ENCODE measurements around the gene CCDC17. TPM values are rescaled to one million over a fixed set of nuclear protein-coding genes. Genes with fewer than 3 reads are reported as not detected.
A peak's percentile ranks its signal among the peaks of the same experiment; 100 is the strongest.

CCDC17 gene
- total RNA-seq, 1 experiment from 2014 or later = 1.9 TPM

- ChIA-PET POLR2A (ENCODE audit: unreplicated experiment) (interaction anchor here (0.5 kb wide), 1 partner anchor 211 kb away, joined by 3 read pairs; no protein-coding TSS in a partner anchor), CTCF (interaction anchor here (0.8 to 1.0 kb wide), 2 partner anchors 282 to 660 kb away, joined by 6 read pairs; no protein-coding TSS in a partner anchor)
- peak overlapping the region; percentile 66; the same call in 1 of the 2 replicates for H2AFZ ChIP-seq (ENCODE audit: low read length)
- peaks cover 7% of the 10 kb centered on the region for H3K4me1 ChIP-seq (ENCODE audit: insufficient read depth, low read length)
- peak overlapping the region; percentile 92 for H3K9ac ChIP-seq (ENCODE audit: low read length)
- no peaks in the 10 kb centered on the region; the same call in 1 of the 2 replicates for H3K36me3 ChIP-seq (ENCODE audit: low read depth, low read length)
- peaks cover 62% of the 10 kb centered on the region for H3K79me2 ChIP-seq (ENCODE audit: low read length)
- ATAC-seq (no peak), DNase-seq (no peak)
- H3K27ac ChIP-seq (ENCODE audit: low read length) = peak overlapping the region; percentile 39; the same call in 1 of the 2 replicates
- H3K27me3 ChIP-seq (ENCODE audit: low read length) = no peaks in the 10 kb centered on the region
- peak overlapping the region; percentile 98 for H3K4me2 ChIP-seq (ENCODE audit: low read length)
- BruUV-seq (replicated peaks) = no TSS peak
- intact Hi-C loops (cut with micrococcal nuclease) = loop anchor here (2.0 kb wide), 1 partner anchor 102 kb away; the partner anchor contains the start of gene GPBP1L1
- peaks cover 3% of the 10 kb centered on the region for H3F3A ChIP-seq (ENCODE audit: low read length, unreplicated experiment)
- no peaks in the 10 kb centered on the region for H3K9me2 ChIP-seq (replicated peaks; ENCODE audit: low read length)
- no peak for TF ChIP-seq EZH2 (IDR thresholded peaks at IDR 0.05; ENCODE audit: low read length, unreplicated experiment)
- no peak for TF ChIP-seq EZH2phosphoT487 (IDR thresholded peaks at IDR 0.05; ENCODE audit: borderline replicate concordance, low read length)
- no peak for TF ChIP-seq CTCF (conservative IDR thresholded peaks at IDR 0.05; ENCODE audit: low read depth, low read length)
- peaks cover 52% of the 10 kb centered on the region for H4K20me1 ChIP-seq (ENCODE audit: low read length)
- H3K4me3 ChIP-seq (ENCODE audit: low read length) = peak overlapping the region; percentile 91
- no peaks in the 10 kb centered on the region for H3K9me3 ChIP-seq (ENCODE audit: low read length)
Observed at GRCh38 chr1:45585110-45585426, 38.8 kb downstream of the CCDC17 start.

DNA sequence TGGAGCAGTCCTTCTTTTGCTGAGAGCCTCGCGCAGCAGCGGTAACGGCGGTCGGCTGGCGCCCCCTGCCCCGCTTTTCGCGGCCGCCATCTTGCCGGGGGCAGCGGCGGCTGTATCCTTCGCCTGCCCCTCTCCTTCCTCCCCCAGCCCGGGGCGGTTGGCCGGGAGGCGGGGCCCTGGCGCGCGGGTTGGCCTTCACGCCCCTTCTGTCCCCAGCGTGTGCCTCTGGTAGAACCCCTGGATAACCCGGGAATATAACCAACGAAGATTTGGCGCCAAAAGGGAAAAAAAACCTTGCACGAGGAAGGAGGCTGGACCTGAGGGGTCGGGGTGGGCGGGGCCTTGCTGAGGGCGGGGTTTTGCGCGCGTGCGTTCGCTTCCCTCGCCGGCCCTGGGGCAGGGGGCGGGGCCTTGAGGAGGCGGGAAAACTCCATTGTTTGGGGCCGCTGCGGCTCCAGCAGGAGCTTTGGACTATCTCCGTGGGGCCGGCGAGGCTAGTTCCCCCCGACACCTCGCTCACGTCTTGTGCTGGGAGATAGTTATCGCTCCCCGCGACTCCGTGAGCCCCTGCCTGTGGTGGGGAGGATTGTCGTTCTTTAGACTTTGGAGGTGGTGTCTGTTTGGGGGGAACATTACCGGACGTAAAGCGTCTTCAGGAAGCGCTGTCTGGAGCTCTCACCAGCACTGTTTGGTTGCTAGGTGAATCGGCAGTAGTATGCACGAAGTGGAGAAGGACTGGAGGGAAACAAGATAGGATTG, 39.3 kb downstream of the CCDC17 start:
- peak; percentile 50 for ATAC-seq
- Histone ChIP-seq H2AFZ (ENCODE audit: low read length) (peak overlapping the region; percentile 100), H3K9me2 (replicated peaks; ENCODE audit: low read length) (no peaks in the 10 kb centered on the region), H3K27ac (ENCODE audit: low read length) (peak overlapping the region; percentile 62), H3F3A (ENCODE audit: low read length, unreplicated experiment) (peaks cover 3% of the 10 kb centered on the region), H3K9me3 (ENCODE audit: low read length) (no peaks in the 10 kb centered on the region), H3K9ac (ENCODE audit: low read length) (peak overlapping the region; percentile 92), H3K4me1 (ENCODE audit: insufficient read depth, low read length) (peaks cover 7% of the 10 kb centered on the region), H3K79me2 (ENCODE audit: low read length) (peaks cover 57% of the 10 kb centered on the region), H3K36me3 (ENCODE audit: low read depth, low read length) (no peaks in the 10 kb centered on the region; the same call in 1 of the 2 replicates), H3K4me3 (ENCODE audit: low read length) (peak overlapping the region; percentile 91), H3K27me3 (ENCODE audit: low read length) (no peaks in the 10 kb centered on the region), H4K20me1 (ENCODE audit: low read length) (peaks cover 47% of the 10 kb centered on the region), H3K4me2 (ENCODE audit: low read length) (peak overlapping the region; percentile 98)
- CTCF ChIA-PET = interaction anchor here (0.8 to 1.0 kb wide), 2 partner anchors 281 to 660 kb away, joined by 6 read pairs; no protein-coding TSS in a partner anchor
- intact Hi-C loops (cut with micrococcal nuclease) = loop anchor here (2.0 kb wide), 1 partner anchor 102 kb away; the partner anchor contains the start of gene GPBP1L1
- no peak for TF ChIP-seq CTCF (conservative IDR thresholded peaks at IDR 0.05; ENCODE audit: low read depth, low read length)
- no peak for TF ChIP-seq EZH2phosphoT487 (IDR thresholded peaks at IDR 0.05; ENCODE audit: borderline replicate concordance, low read length)
- TF ChIP-seq EZH2 (IDR thresholded peaks at IDR 0.05; ENCODE audit: low read length, unreplicated experiment) = no peak
- BruUV-seq (replicated peaks) = no TSS peak
- POLR2A ChIA-PET (ENCODE audit: unreplicated experiment) = interaction anchor here (0.5 kb wide), 1 partner anchor 211 kb away, joined by 3 read pairs; no protein-coding TSS in a partner anchor
- DNase-seq = peak; percentile 90

Data from PC-3 (cell line).